ENCODE measurements around the gene EIF2B2. TPM values are rescaled to one million over a fixed set of nuclear protein-coding genes. Genes with fewer than 3 reads are reported as not detected.

The EIF2B2 gene
- total RNA-seq, 1 experiment from 2014 or later, result 48.3 TPM

- no peak overlapping the region for H3K4me2 ChIP-seq (ENCODE audit: insufficient read depth, insufficient read length, low read length)
- H3K4me1 ChIP-seq (ENCODE audit: insufficient read depth, low read length), result 0 out of 2 replicates have a peak, but pooled peaks cover 2% of the 10 kb centered on the region
- no peak overlapping the region for H3K27ac ChIP-seq (ENCODE audit: insufficient read length, low read depth, low read length)
These were observed 44.2 kb downstream of the EIF2B2 start for GRCh38 chr14:75046899-75047298.

More at GRCh38 chr14:75046899-75047298, 44.2 kb downstream of the EIF2B2 start:
- H4K20me1 ChIP-seq (ENCODE audit: control insufficient read depth, insufficient read depth, insufficient read length), result no peaks in the 10 kb centered on the region
- no peak overlapping the region for H3K14ac ChIP-seq (ENCODE audit: insufficient read depth, low read length)
- no peak overlapping the region for H3K4me3 Mint-ChIP-seq
- H3K9me3 Mint-ChIP-seq, result no peaks in the 10 kb centered on the region; a peak in 1 of 5 replicates
- H3K18ac ChIP-seq (ENCODE audit: insufficient read length, low read depth, low read length), result no peak overlapping the region
- no peak overlapping the region for H2AFZ ChIP-seq (ENCODE audit: low read length)
- no peak overlapping the region for H2AK5ac ChIP-seq (ENCODE audit: insufficient read length, low read length)
- TF ChIP-seq, protein P1, sequence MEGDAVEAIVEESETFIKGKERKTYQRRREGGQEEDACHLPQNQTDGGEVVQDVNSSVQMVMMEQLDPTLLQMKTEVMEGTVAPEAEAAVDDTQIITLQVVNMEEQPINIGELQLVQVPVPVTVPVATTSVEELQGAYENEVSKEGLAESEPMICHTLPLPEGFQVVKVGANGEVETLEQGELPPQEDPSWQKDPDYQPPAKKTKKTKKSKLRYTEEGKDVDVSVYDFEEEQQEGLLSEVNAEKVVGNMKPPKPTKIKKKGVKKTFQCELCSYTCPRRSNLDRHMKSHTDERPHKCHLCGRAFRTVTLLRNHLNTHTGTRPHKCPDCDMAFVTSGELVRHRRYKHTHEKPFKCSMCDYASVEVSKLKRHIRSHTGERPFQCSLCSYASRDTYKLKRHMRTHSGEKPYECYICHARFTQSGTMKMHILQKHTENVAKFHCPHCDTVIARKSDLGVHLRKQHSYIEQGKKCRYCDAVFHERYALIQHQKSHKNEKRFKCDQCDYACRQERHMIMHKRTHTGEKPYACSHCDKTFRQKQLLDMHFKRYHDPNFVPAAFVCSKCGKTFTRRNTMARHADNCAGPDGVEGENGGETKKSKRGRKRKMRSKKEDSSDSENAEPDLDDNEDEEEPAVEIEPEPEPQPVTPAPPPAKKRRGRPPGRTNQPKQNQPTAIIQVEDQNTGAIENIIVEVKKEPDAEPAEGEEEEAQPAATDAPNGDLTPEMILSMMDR (conservative IDR thresholded peaks at IDR 0.05), result no peak
- H3K79me1 ChIP-seq (ENCODE audit: insufficient read depth, low read depth, low read length, poor library complexity, severe bottlenecking), result peaks cover 3% of the 10 kb centered on the region
- H3K9ac ChIP-seq (ENCODE audit: extremely low read depth, insufficient read length, low read length), result no peak overlapping the region
- H2BK120ac ChIP-seq (ENCODE audit: low read depth, low read length, poor library complexity, severe bottlenecking), result no peak overlapping the region
- no peak overlapping the region for H2BK12ac ChIP-seq (ENCODE audit: insufficient read length, low read depth, low read length)
- no peak overlapping the region for H3T11ph ChIP-seq (ENCODE audit: low read length)
- H3K27ac Mint-ChIP-seq, result no peak overlapping the region
- H3K56ac ChIP-seq (ENCODE audit: insufficient read length, low read depth, low read length), result no peak overlapping the region
- H3K4ac ChIP-seq (ENCODE audit: low read depth, low read length), result no peak overlapping the region
- no peak overlapping the region for H3K23ac ChIP-seq (ENCODE audit: insufficient read length, low read depth, low read length)
- no peaks in the 10 kb centered on the region for H3K79me2 ChIP-seq (ENCODE audit: insufficient read depth, low read length)
- H4K8ac ChIP-seq (replicated peaks; ENCODE audit: insufficient read length, low read depth, low read length), result no peak overlapping the region
- no peak overlapping the region for H2BK5ac ChIP-seq (ENCODE audit: insufficient read length, low read length)
- H4K91ac ChIP-seq (ENCODE audit: insufficient read length, low read depth, low read length), result no peak overlapping the region
- H3K27me3 Mint-ChIP-seq (ENCODE audit: low read depth), result no peaks in the 10 kb centered on the region
- no peak overlapping the region for H2BK20ac ChIP-seq (ENCODE audit: low read depth, low read length, poor library complexity, severe bottlenecking)
- H3K36me3 Mint-ChIP-seq (ENCODE audit: insufficient read depth in 1 of 3, low read depth in 3 of 3), result peaks cover 0 to 16% (median 8%) of the 10 kb centered on the region in 3 experiments; a peak in 3 of 7 replicates
- no peaks in the 10 kb centered on the region; a peak in 1 of 4 replicates for H3K4me1 Mint-ChIP-seq
- WGBS (ENCODE audit: extremely low coverage, insufficient read length, low lambda C conversion rate), result no CpG with 5 or more reads among the region's 3 CpGs
- no peak overlapping the region for H4K5ac ChIP-seq (ENCODE audit: insufficient read length, low read depth, low read length)
- peaks cover 3% of the 10 kb centered on the region for H3K23me2 ChIP-seq (ENCODE audit: insufficient read length, low read depth, low read length, poor library complexity, severe bottlenecking)
- DNase-seq, result no peak
- no peaks in the 10 kb centered on the region for H3K27me3 ChIP-seq (ENCODE audit: insufficient read depth, low read length)
- H3K9me3 ChIP-seq (ENCODE audit: control insufficient read depth, low read depth, low read length), result no peaks in the 10 kb centered on the region
- no peak overlapping the region for H2BK15ac ChIP-seq (ENCODE audit: low read depth, low read length)

All from H9 (cell line).